Keratinocyte (primary cell): Measurements from ENCODE around the gene DDAH1. TPM values are rescaled to one million over a fixed set of nuclear protein-coding genes. Genes with fewer than 3 reads are reported as not detected.

Experiments
- DNase-seq: peaks from one replicate; pipeline ENCODE4 v3.0.0-alpha.2; 2011; ENCODE audit warnings: low read depth, missing footprints, low spot score
- FAIRE-seq: peaks from 2 replicates; lab custom pipeline; 2011; peaks lifted over from hg19 to GRCh38; lab: Jason Lieb, UNC
- H2AFZ ChIP-seq: 2 replicates; pipeline ENCODE4 v1.6.0; 2012; ENCODE audit warnings: low read length, control low read depth, inconsistent platforms; ENCODE audit not compliant: control insufficient read depth
- H3K27ac ChIP-seq: 2 replicates; pipeline ENCODE4 v1.5.1; 2011; ENCODE audit warnings: low read length; ENCODE audit not compliant: control insufficient read depth, insufficient read depth
- H3K27me3 ChIP-seq: 3 replicates; pipeline ENCODE4 v1.6.0; 2011; ENCODE audit warnings: low read length; ENCODE audit not compliant: control insufficient read depth, insufficient read depth; ENCODE audit errors: extremely low read depth
- H3K36me3 ChIP-seq, 2 experiments: 2 replicates in 1 of 2; 3 replicates in 1 of 2; pipeline ENCODE4 v1.5.1; 2011; ENCODE audit warnings: low read length in 2 of 2, mild to moderate bottlenecking in 1 of 2; ENCODE audit not compliant: control insufficient read depth in 2 of 2, insufficient read depth in 2 of 2; ENCODE audit errors: extremely low read depth in 1 of 2
- H3K4me1 ChIP-seq: 3 replicates; pipeline ENCODE4 v1.5.1; 2011; ENCODE audit warnings: low read length; ENCODE audit not compliant: control insufficient read depth, insufficient read depth; ENCODE audit errors: extremely low read depth
- H3K4me2 ChIP-seq: 3 replicates; pipeline ENCODE4 v1.6.0; 2011; ENCODE audit warnings: low read depth, low read length; ENCODE audit not compliant: control insufficient read depth, insufficient read depth; ENCODE audit errors: extremely low read depth
- H3K4me3 ChIP-seq, 3 experiments: fragments of 200-600 bp in 1 of 3; sonication (generic) in 1 of 3; 2 replicates in 2 of 3; 3 replicates in 1 of 3; pipeline ENCODE4 v1.5.1; 2011 to 2016; ENCODE audit warnings: low read length in 3 of 3, mild to moderate bottlenecking in 3 of 3, control low read depth in 2 of 3, inconsistent platforms in 1 of 3, low read depth in 1 of 3, mixed read lengths in 1 of 3, mixed run types in 1 of 3, moderate library complexity in 1 of 3; ENCODE audit not compliant: control insufficient read depth in 2 of 3, insufficient read depth in 2 of 3; ENCODE audit errors: extremely low read depth in 1 of 3
- H3K79me2 ChIP-seq: 2 replicates; pipeline ENCODE4 v1.6.0; 2012; ENCODE audit warnings: low read length; ENCODE audit not compliant: control insufficient read depth, insufficient read depth
- H3K9ac ChIP-seq: 3 replicates; pipeline ENCODE4 v1.6.0; 2011; ENCODE audit warnings: low read length; ENCODE audit not compliant: control insufficient read depth, insufficient read depth; ENCODE audit errors: extremely low read depth
- H3K9me1 ChIP-seq: 3 replicates; pipeline ENCODE4 v1.6.0; 2011; ENCODE audit warnings: low read length; ENCODE audit not compliant: control insufficient read depth, insufficient read depth; ENCODE audit errors: extremely low read depth
- H3K9me3 ChIP-seq: 2 replicates; pipeline ENCODE4 v1.5.1; 2012; ENCODE audit warnings: low read depth, low read length; ENCODE audit not compliant: control insufficient read depth
- H4K20me1 ChIP-seq: 3 replicates; pipeline ENCODE4 v1.6.0; 2011; ENCODE audit warnings: low read length; ENCODE audit not compliant: control insufficient read depth, insufficient read depth; ENCODE audit errors: extremely low read depth
- EZH2 ChIP-seq: IDR thresholded peaks from one replicate; pipeline ENCODE4 v1.6.1; 2012; ENCODE audit warnings: inconsistent platforms, mild to moderate bottlenecking, low read length, moderate library complexity
- dilution Hi-C: fragments of 300-500 bp; cut with MboI; formaldehyde crosslinking; loops from one replicate; pipeline ENCODE4 v1.7.0; 2020; ENCODE audit warnings: low sequenced_read_pairs; ENCODE audit not compliant: extremely low pct_ligation_motif_present
- polyA plus RNA-seq, 5 experiments: library from polyadenylated mRNA; depleted of rRNA in 3 of 5; stranded (reverse) in 3 of 5; stranded (forward) in 1 of 5; unstranded in 1 of 5; fragments of >200 nt; gene quantifications; 1 replicate in 1 of 5; 2 replicates in 3 of 5; 3 replicates in 1 of 5; pipeline versions ENCODE4 v1.2.1 to v1.2.3, GENCODE V29; 2011 to 2012; ENCODE audit warnings: missing spikeins in 2 of 5, low read depth in 1 of 5, low replicate concordance in 1 of 5
- TF ChIP-seq, protein P1 (sequence below), 3 experiments: IDR thresholded peaks in 1 of 3; conservative IDR thresholded peaks in 1 of 3; optimal IDR thresholded peaks in 1 of 3; 2 replicates in 2 of 3; 3 replicates in 1 of 3; pipeline versions ENCODE3 to v1.5.1; 2011; ENCODE audit warnings: low read length in 3 of 3, mild to moderate bottlenecking in 3 of 3, moderate library complexity in 2 of 3, control low read depth in 1 of 3, inconsistent platforms in 1 of 3; ENCODE audit not compliant: insufficient read depth in 2 of 3; ENCODE audit errors: extremely low read depth in 1 of 3

The DDAH1 gene
- polyA plus RNA-seq, 1 donor (not counting 4 experiments of a cell fraction or from before 2014, with no cell fraction given): 5.8 TPM

DNA sequence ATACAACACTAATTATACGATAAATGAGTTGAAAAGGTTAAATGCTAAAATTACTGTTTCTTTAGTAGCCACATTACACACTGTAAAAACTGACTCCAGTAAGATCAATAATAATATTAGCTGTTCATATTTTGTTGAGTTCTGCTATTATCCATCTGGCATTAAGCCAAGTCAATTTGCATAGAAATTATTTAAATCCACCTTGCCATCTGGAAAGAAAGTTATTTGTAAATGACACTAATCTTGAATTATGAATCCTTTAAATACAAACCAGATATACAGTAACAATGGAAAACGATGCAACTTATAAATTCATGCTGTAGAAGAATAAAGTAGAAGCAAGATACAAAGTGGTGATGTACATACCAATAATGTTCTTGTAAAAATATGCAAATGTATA is 107.1 kb downstream of the DDAH1 start:
- Histone ChIP-seq H3K27ac (no peak overlapping the region), H3K4me3 (no peak overlapping the region), H3K4me2 (no peak overlapping the region), H4K20me1 (no peaks in the 10 kb centered on the region), H3K27me3 (no peaks in the 10 kb centered on the region), H2AFZ (no peak overlapping the region), H3K36me3 (no peaks in the 10 kb centered on the region), H3K4me1 (no peaks in the 10 kb centered on the region), H3K79me2 (no peaks in the 10 kb centered on the region), H3K9me1 (no peaks in the 10 kb centered on the region), H3K9ac (no peak overlapping the region), H3K9me3 (no peaks in the 10 kb centered on the region)
- no peak for TF ChIP-seq EZH2
- TF ChIP-seq, protein P1, sequence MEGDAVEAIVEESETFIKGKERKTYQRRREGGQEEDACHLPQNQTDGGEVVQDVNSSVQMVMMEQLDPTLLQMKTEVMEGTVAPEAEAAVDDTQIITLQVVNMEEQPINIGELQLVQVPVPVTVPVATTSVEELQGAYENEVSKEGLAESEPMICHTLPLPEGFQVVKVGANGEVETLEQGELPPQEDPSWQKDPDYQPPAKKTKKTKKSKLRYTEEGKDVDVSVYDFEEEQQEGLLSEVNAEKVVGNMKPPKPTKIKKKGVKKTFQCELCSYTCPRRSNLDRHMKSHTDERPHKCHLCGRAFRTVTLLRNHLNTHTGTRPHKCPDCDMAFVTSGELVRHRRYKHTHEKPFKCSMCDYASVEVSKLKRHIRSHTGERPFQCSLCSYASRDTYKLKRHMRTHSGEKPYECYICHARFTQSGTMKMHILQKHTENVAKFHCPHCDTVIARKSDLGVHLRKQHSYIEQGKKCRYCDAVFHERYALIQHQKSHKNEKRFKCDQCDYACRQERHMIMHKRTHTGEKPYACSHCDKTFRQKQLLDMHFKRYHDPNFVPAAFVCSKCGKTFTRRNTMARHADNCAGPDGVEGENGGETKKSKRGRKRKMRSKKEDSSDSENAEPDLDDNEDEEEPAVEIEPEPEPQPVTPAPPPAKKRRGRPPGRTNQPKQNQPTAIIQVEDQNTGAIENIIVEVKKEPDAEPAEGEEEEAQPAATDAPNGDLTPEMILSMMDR (optimal IDR thresholded peaks at IDR 0.05 in 1 of 3, IDR thresholded peaks at IDR 0.05 in 1 of 3, conservative IDR thresholded peaks at IDR 0.05 in 1 of 3; ENCODE audit: extremely low read depth in 1 of 3, insufficient read depth in 2 of 3, low read length in 3 of 3): no peak
- dilution Hi-C loops: no loop called here
- FAIRE-seq (no peak), DNase-seq (no peak)

DNA sequence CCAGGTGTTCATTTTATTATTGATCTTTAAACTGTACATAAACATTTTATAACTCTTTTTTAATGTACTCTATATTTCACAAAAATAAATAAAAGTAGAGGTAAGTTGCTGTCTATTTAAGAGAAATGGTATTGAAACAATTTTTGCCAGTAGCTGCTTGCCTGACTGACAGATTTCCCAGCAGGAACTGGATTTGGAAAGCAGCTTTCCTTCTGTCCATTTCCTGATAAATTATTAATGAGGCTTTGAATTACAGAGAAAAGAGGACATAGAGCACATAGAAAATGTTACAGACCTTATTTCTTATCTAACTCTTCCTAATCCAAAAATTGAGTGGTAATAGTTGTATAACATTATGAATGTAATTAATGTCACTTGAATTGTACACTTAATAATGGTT is 108.8 kb downstream of the DDAH1 start:
- Histone ChIP-seq H3K9me1 (no peaks in the 10 kb centered on the region), H3K4me3 (no peak overlapping the region), H3K27me3 (no peaks in the 10 kb centered on the region), H3K9me3 (no peaks in the 10 kb centered on the region), H4K20me1 (no peaks in the 10 kb centered on the region), H3K79me2 (no peaks in the 10 kb centered on the region), H3K4me2 (no peak overlapping the region), H2AFZ (no peak overlapping the region), H3K9ac (no peak overlapping the region), H3K4me1 (no peaks in the 10 kb centered on the region), H3K27ac (no peak overlapping the region), H3K36me3 (no peaks in the 10 kb centered on the region)
- TF ChIP-seq, protein P1 (optimal IDR thresholded peaks at IDR 0.05 in 1 of 3, IDR thresholded peaks at IDR 0.05 in 1 of 3, conservative IDR thresholded peaks at IDR 0.05 in 1 of 3; ENCODE audit: extremely low read depth in 1 of 3, insufficient read depth in 2 of 3, low read length in 3 of 3): no peak
- no peak for TF ChIP-seq EZH2
- dilution Hi-C loops: no loop called here
- FAIRE-seq (no peak), DNase-seq (no peak)
